ENCODE measurements around the gene SLC51B.
A peak's percentile ranks its signal among the peaks of the same experiment; 100 is the strongest.
"Not testable (repeated sequence)": the region's sequence is repeated elsewhere in the genome, so short reads cannot be mapped to it uniquely, and the experiment has no call there.

SLC51B gene

DNA sequence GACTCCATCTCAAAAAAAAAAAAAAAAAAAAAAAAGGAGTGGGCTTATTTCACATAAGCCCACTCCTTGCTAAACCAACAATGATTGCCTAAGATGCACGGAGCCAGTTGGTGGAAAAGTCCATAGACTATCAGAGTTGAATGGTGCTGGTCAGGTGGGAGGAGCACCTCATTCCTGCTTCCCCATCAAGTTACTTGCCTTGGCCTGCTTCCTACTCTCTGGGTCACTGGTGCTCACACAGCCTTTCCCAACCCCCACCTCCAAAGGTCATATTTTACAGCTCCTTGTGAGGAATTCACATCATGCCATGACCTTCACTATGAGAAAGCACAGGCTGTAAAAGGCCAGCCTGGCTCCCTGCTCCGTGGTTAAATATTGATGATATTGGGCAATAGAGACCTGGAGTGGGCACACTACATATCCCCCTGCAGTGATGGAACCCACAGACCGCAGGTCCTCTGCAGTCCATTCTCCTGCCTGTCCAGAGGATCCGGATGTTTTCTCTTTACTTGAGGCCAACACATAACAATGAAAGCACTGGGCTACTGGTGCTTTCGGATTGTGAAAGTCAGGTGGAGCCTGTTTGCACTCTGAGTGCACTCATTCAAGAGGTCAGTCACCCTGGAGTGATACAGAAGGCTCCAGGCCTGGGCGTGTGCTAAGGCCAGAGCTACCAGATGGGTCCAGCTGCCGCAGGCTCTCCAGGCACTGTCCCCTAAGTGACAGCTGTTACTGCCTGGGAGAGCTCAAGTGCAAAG lies at the start of gene SLC51B:
Gene SLC51B (plus strand): TSS at position 664 of the 758 bp plus-strand sequence. CDS start 4,618 bp downstream, outside the sequence.
- no peak for DNase-seq (ENCODE audit: low read depth)

DNA sequence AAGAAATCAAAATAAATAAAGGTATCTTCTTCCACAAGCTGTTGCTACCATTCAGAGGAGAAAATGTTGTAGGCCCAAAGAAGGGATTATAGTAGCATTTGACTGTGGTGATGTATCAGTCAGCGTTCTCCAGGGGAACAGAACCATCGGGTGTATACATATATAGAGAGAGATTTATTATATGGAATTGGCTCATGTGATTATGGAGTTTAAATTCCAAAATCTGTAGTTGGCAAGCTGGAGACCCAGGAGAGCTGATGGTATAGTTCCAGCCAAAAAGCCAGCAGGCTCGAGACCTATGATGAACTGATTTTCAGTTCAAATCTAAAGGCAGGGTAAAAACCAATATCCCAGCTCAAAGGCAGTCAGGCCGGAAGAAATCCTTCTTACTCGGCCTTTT lies 48.1 kb upstream of the SLC51B start:
- DNase-seq (ENCODE audit: low read depth), result no peak

DNA sequence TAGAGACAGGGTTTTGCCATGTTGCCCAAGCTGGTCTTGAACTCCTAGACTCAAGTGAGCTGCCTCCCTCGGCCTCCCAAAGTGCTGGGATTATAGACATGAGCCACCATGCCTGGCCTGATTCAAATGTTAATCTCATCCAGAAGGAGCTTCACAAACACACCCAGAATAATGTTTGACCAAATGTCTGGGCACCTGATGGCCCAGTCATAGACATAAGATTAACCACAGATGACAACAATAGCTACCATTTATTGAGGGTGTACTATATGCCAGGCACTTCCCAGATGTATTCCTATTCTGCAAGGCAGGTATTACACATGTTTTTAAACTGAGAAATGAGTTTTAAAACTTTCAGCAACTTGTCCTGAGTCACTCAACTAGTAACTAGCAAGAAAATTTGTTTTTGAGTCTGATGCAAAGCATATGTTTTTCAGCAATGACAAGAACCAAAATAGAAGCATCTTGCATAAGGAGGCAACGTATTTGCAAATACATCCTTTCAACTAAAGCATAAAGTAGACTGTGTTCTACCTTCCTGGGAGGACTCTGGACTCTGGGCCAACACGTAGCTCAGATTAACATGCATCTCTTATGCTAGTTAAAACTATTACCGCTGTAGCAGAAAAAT lies 47.3 kb upstream of the SLC51B start:
- no peak for DNase-seq (ENCODE audit: low read depth)

DNA sequence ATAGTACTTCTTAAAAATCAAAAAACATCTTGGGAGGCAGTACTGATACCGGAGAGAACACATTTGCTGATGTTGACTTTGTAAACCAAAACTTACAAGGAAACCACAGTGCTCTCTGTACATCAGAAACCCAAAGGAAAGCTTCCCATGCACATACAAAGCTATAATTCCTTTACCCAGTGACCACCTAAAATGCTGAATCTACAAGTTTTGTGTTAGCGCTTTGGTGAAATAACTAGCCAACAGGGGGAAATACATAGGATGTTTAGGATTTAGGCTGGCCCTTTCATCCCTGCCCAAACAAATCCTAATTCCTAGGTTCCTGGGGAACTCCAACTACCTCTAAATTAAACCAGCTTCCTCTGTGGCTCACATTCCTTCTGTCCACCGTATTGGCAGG lies 40.2 kb upstream of the SLC51B start:
- DNase-seq (ENCODE audit: low read depth), result no peak

DNA sequence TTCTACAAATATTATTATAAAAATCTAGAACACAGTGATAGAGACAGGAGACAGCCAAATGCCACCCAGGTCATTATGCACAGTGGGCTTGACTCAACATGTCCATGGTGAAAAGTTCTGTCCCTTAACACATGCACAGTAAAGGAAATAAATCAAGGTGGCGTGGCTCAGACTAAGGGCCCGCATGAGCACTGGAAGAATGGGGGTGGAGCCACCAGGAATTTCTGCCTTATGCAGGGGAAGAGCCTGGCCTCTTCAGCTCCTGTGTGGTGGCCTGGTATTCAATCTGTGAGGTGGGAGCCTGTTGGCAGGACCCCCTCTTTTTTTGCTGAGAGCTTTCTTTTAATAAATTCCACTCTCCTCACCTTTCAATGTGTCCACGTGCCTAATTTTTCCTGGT lies 38.3 kb upstream of the SLC51B start:
- no peak for DNase-seq (ENCODE audit: low read depth)

DNA sequence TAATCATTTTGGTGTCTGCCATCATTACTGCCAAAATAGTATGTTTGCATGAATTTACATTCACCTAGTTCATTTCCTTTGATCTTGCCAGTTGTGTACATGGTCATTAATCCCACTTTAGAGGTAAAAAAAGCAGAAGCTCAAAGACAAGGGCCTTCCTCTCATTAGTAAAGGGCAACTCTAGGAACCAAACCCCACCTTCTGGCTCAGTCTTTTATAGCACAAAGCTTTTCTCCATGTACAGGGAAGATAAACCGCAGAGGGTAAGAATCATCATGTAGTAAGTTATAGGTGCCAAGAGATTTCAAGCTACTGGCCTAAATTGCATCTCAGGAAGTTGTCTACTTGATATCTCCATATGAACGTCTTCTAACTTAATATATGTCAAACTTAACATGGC lies 36.2 kb upstream of the SLC51B start:
- DNase-seq (ENCODE audit: low read depth), result no peak

DNA sequence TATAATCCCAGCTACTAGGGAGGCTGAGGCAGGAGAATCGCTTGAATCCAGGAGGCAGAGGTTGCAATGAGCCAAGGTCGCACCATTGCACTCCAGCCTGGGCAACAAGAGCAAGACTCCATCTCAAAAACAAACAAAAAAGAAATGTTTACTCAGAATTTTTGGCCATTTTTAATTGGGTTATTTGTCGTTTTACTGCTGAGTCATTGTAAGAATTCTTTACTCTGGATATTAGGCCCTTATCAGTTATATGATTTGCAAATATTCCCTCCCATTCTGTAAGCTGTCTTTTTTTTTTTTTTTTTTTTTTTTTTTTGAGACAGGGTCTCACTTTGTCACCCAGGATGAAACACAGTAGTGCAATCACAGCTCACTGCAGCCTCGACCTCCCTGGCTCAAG lies 34.0 kb upstream of the SLC51B start:
- DNase-seq (ENCODE audit: low read depth), result not testable (repeated sequence)

DNA sequence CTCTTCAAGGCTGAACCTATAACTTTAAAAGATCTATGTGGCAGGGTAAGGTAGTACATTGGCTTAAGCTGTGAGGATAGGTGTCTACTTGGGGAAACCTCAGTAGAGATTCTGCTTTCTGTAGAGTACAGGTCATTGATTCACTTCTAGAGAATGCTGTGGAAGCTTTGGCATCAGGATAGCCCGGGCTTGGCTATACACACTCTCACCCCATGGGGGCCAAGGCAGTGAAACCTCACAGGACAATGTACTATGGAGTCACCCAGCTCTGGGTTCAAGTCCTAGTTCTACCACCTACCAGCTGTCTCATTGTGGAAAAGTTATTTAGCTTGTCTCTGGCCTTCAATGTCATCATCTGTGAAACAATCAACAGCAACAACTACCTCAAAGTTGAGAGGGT lies 24.8 kb upstream of the SLC51B start:
- DNase-seq (ENCODE audit: low read depth), result no peak

DNA sequence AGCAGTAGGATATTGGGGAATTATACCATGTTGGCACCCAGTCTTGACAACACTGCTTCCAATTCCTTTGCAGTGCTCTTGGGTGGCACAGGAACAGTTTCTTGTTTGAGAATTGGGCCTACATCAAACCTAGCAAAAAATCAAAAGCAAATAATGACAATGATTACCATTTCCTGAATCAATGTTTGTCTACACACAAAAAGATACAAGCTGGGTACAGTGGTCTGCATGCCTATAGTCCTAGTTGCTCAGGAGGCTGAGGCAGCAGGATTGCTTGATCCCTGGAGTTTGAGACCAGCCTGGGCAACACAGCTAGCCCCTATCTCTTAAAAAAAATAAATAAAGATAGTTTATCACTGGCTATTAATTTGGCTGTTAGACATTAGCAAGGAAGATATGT lies 23.7 kb upstream of the SLC51B start:
- DNase-seq (ENCODE audit: low read depth), result no peak

DNA sequence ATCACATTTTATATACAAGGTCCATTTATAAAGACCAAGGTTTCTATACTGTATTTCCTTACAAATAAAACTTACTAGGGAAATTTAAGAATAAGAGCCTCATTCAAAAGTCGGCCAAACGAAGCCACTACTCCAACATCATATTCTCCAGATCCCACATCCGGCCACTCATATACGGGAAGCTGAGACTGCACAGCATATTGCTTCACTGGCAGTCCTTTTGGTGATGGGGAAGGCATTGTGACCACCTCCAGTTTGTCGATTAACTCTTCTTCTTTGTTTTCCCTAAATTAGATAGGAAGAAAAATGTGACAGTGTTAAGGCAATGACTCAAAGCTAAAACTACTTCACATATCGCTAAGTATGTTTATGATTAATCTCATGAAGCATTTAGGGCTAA lies 18.4 kb upstream of the SLC51B start:
- no peak for DNase-seq (ENCODE audit: low read depth)

DNA sequence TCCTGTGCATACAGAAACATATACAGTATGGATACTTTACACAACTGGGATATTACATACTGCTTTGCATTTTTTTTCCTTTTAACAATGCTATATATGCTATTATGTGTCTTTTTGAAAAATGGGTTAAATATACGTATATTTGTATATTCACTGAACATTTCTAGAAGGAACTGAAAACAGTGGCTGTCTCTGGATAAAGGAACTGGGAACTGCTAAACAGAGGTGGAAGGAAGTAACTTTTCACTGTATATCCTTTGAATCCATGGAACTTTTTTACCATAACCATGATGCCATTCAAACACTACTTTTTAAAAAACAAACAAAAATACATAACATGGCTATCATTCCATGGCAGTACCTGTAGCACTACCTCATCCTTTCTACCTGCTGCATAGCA lies 17.6 kb upstream of the SLC51B start:
- no peak for DNase-seq (ENCODE audit: low read depth)

DNA sequence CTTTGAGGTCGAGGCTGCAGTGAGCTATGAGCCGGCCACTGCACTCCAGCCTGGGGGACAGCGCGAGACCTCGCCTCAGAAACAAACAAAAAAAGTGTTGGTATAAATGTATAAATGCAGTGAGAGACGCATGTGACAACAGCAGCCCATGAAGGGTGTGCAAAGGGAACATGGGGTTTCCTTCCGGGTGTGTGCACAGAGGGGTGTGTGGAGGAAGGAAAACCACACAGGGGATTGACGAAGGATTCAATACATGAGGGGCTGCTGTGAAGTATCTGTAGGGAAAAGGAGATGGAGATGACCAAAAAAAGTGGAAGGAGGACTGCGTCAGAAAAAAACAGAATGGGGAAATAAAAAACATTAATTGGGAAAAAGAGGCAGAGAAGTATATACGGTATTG lies 16.8 kb upstream of the SLC51B start:
- no peak for DNase-seq (ENCODE audit: low read depth)

DNA sequence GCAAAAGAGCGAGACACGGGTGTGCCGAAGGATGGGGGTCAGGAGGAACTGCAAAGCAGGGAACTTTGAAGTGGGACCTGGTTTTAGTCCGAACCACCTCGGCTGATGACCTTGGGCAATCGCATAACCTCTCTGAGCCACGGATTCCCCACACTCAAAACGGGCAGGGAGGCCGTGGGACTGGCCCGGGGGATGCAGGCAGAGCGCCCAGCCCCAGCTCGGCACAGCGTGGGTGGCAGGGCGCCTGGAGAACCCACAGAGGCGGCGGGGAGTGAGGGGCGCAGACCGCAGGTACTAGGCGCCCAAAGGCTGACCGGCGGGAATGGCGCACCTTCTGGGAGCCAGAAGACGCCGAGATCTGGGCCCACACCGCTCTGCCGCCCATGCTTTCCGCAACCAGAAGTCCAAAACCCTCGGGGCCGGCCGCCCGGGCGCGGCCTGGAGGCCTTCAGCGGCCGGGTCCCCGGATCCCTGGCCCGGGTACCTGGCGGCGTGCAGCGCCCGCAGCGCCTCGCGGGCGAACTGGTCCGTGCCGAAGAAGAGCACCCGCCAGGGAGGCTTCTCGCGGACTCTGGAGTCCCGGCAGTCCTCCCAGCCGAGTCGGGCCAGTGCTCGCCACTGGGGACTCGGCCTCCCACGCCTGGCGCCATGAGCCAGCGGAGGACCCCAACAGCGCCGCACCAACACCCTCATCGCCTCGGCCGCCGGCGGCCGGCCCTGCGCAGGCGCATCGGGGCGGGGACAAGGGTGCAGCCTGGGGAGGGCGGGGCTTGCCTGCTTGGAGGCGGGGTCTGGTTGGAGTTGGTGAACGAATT lies 16.1 kb upstream of the SLC51B start, which contains the start of gene MTFMT:
Gene MTFMT (minus strand): TSS at position 719 of the 815 bp plus-strand sequence. CDS start 26 bp downstream, at position 693.
- DNase-seq (ENCODE audit: low read depth), result peak; percentile 90

DNA sequence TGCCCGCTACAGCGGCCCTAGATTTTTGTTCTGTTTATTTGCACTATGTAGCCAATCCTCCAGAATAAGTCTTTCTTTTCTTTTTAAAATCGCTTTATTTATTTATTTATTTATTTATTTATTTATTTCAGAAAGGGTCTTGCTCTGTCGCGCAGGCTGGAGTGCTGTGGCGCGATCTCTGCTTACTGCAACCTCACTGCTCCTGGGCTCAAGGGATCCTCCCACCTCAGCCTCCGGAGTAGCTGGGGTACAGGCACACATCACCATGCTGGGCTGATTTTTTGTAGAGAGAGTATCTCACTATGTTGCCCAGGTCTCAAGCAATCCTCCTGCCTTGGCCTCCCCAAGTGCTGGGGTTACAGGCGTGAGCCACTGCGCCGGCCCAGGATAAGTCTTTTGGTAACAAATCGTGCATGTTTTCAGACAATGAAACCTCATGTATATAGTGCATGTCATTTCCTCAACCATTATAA lies 15.4 kb upstream of the SLC51B start:
- no peak for DNase-seq (ENCODE audit: low read depth)

DNA sequence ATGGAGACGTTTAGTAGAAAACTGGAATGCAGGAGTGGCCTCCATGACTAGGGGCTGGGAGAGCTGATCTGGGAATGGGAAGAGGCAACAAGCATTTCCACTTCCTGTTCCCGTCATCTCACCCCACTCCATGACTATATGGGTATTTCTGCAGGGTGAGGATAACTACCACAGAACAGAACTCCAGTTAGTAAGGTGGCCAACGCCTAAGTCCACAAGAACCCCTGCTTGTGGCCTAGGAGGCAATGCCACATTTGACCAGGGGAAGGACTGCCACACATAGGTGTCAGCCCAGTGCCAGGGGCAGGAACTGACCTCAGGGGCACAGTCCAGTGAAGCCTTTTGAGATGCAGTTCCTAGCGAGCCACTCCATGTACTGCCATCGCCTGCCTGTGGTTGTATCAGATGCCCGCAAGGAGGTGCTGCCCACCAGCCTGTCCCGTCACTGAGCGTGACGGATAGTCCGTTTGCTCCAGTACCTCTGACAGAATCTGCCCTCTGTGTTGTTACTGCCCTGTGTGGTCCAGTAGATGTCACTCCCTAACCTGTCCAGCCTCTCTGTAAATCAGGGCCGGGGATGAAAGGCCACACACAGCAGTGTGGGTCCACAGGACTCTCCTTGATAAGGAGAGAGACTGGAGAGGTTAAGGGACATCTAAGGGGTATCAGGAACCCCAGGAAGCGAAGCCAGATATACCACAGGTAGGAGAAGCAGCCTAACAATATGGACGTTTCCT lies 12.2 kb upstream of the SLC51B start:
- DNase-seq (ENCODE audit: low read depth), result peak; percentile 3

DNA sequence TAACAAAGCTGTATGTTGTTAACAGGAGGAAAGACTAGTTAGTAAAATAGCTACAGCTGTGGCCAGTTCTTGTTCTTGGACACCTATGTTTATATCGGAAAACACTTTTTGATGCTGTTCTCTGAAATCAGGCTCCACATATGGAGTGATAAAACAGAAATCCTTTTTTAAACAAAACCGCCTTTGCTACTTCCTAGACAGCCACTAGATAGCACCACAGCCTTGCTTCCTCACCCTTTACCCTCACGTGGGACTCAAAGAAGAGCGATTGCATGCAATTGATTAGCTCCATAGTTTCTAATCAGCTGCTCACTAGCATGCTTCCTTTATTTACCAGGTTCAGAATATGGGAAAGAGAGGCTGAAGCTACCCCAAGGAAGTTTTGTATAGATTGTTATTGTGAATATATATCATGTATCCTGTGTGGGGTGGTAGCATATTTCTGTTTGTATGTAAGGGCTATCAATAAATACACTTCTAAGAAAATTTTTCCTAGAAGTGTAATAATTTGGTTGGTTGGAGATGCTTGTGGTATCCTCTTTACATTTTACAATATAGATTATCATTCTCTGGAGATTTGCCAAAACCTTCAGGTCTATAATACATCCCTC lies 11.4 kb upstream of the SLC51B start:
- peak; percentile 7 for DNase-seq (ENCODE audit: low read depth)

DNA sequence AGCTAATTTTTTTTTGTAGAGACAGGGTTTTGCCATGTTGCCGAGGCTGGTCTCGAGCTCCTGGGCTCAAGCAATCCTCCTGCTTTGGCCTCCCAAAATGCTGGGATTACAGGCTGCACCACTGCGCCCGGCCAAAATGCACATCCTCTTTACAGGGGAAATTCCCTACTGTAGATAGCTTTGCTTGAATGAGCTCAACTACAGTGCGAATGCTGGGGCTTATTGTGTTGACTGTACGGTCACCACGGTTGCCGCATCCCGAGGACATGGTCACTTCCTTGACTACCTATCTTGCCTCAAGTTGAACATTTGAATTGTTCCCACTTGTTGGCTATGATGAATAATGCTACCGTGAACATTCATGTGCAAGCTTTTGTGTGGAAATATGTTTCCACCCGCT lies 10.5 kb upstream of the SLC51B start:
- DNase-seq (ENCODE audit: low read depth), result no peak

DNA sequence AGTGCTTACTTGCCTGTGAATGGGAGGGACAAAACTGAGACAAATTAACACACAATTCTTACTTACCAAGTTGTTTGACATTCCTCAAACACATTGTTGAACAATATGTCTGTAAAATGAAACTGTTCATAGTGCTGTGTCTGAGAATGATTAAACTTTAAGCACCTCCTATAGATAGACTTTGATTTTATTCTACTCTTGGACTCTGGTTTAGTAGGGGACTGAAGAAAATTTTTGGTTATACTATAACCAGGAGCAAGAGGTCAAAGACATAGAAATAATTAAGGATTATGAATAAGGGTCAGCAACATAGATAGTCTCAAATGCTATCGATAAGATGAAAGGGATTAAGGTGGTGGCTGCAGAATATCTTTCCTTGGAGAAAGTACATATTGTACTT lies 7.9 kb upstream of the SLC51B start:
- no peak for DNase-seq (ENCODE audit: low read depth)

DNA sequence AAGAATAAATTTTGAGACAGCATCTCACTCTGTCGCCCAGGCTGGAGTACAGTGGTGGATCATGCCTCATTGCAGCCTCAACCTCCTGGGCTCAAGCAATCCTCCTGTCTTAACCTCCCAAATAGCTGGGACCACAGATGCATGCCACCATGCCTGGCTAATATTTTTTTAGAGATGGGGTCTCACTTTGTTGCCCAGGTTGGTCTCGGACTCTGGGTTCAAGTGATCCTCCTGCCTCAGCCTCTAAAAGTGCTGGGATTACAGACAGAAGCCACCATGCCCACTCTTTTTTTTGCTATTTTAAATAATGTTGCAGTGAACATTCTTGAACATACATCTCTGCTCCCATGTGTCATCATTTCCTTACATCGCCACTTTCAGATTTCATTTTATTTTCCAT lies 6.8 kb upstream of the SLC51B start:
- no peak for DNase-seq (ENCODE audit: low read depth)

DNA sequence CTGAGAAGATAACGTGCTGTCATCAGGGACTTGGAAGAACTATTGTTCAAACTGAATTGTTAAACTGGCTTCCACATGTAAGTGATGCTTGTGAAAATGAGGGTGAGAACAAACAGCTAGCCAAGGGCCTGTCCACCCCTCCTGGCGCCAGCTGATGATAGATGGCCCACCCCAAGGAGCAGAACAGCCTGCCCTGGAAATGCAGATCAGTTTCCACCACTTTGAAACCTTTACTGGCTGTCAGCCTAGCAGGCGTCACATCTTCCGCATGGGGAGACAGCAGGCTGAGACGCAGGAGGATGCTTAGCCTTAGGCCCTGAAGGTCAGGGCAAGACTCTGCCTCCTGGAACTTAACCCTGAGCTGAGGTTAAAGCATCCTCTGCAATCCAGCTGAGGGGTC lies 6.4 kb upstream of the SLC51B start:
- no peak for DNase-seq (ENCODE audit: low read depth)

DNA sequence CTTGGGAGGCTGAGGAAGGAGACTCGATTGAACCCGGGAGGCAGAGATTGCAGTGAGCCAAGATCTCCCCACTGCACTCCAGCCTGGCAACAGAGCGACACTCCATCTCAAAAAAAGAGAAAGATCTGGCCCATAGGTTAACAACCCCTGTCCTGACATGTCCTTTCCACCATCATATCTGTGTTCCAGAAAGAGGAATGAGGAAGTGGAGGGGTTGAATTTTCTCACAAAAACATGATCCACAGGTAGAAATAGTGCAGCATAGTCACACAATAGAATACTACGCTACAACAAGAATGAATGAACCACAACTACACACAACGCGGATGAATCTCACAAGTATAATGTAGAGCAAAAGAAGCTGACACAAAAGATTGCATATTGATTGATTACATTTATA lies 4.7 kb upstream of the SLC51B start:
- no peak for DNase-seq (ENCODE audit: low read depth)

DNA sequence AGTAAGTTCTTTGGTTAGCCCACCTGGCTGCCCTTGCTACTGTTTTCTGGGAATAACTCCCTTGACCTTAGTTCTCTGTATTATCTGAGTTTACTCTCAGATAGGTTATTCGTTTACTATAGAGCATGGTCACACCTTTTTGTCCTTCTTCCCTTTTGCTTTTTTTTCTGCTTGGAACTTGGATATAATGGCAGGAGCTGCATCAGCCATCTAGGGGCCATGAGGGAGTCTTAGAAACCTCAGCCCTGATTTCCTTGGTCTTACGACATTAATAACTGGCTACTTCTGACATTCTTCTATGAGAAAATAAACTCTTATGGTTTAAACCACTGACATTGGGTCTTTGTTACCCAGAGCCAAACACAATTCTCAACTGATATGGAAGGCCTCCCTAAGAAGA lies 3.4 kb upstream of the SLC51B start:
- DNase-seq (ENCODE audit: low read depth), result no peak

Data from stimulated activated CD4-positive, alpha-beta T cell treated with anti-CD3 and anti-CD28 coated beads, Interleukin-2, amount 100 ng/mL, for 4 hours (primary cell).